ENCODE results near the gene EZH2.

EZH2 gene

DNA sequence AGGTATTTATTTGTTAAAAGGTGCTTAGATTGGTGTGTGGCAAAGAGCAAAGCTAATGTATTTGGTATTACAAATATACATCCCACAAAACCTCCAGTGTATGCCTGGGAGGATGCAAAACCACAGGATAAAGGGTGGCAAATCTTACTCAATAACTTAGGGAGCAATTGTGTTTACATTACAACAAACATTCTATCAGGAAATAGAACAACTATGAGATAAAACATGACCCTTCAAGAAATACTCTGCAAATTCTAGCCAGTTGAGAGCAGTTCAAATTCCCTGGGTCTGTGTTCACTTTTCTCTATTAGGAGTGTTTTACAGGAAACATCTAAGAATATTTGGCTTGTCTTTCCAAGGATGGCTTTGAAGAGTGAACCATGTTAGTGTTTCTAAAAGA lies 120.5 kb downstream of the EZH2 start:
- DNase-seq (ENCODE audit: low read depth in 2 of 2), result no peak

DNA sequence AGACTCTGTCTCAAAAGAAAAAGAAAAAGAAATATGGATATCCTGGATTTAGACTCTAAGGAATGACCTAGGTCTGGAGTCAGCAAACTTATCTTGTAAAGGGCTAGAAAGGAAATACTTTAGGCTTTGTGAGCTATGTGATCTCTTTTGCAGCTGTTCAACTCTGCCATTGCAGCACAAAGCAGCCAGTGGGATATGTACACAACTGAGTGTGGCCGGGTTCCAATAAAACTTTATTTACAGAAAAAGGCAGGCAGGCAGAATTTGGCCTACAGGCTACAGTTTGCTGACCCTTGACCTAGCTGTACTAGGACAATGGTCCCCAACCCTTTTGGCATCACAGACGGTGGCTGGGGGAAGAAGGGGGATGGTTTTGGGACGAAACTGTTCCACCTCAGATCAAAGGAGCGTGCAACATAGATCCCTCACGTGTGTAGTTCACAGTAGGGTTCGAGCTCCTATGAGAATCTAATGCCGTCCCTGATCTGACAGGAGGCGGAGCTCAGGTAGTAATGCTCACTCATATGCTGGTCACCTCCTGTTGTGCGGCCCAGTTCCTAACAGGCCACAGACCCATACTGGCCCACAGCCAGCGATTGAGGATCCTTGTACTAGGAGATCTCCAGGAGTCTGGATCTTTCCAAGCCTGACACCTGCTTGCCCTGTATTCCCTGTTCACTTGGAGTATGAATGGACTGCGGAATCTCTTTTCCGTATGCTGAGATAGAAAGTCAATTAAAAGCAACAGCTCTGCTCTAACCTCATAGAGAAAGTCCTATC lies 122.4 kb downstream of the EZH2 start:
- no peak for DNase-seq (ENCODE audit: low read depth in 2 of 2)

Data from activated CD8-positive, alpha-beta memory T cell treated with anti-CD3 and anti-CD28 coated beads for 4 hours (primary cell).